GM12891 (cell line): ENCODE measurements around the gene CHMP6.
"Not testable (repeated sequence)": the region's sequence is repeated elsewhere in the genome, so short reads cannot be mapped to it uniquely, and the experiment has no call there.

Experiments
- DNase-seq: peaks from one replicate; pipeline ENCODE4 v3.0.0; 2011; ENCODE audit warnings: low spot score; ENCODE audit not compliant: insufficient read length
- FAIRE-seq: peaks from 2 replicates; lab custom pipeline; 2011; peaks lifted over from hg19 to GRCh38; lab: Jason Lieb, UNC
- PAX5 ChIP-seq: IDR thresholded peaks from 2 replicates; pipeline ENCODE4 v1.6.1; 2011; ENCODE audit warnings: low read length, moderate library complexity, mild to moderate bottlenecking; ENCODE audit not compliant: insufficient read depth, severe bottlenecking
- POLR2A ChIP-seq: IDR thresholded peaks from 2 replicates; pipeline ENCODE4 v1.6.1; 2011; ENCODE audit warnings: low read depth, low read length, control low read depth
- POLR2AphosphoS5 ChIP-seq: IDR thresholded peaks from 2 replicates; pipeline ENCODE4 v1.6.1; 2011; ENCODE audit warnings: low read depth, low read length, control low read depth
- POU2F2 ChIP-seq: IDR thresholded peaks from 2 replicates; pipeline ENCODE4 v1.6.1; 2011; ENCODE audit warnings: low read depth, mild to moderate bottlenecking, control low read depth, low read length, moderate library complexity
- SPI1 ChIP-seq: IDR thresholded peaks from 2 replicates; pipeline ENCODE4 v1.6.1; 2011; ENCODE audit warnings: low read depth, low read length, control low read depth
- TAF1 ChIP-seq: IDR thresholded peaks from 2 replicates; pipeline ENCODE4 v1.6.1; 2011; ENCODE audit warnings: low read depth, low read length, control low read depth

The CHMP6 gene

DNA sequence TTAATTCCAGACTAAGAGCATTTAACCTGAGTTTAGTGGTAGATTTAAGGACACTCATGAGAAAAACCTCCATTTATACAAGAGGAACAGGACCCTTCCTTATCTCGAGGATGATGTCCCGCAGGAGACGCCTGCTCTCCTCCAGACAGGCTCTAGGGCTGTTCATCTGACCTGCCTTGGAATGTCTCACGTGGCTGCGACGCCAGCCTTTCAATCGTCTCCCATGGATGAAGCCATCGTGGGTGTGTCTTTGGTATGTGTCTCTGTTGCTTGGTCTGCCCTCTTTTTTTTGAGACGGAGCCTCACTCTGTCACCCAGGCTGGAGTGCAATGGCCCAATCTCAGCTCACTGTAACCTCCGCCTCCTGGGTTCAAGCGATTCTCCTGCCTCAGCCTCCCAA lies 16.5 kb downstream of the CHMP6 start:
- DNase-seq (no peak), FAIRE-seq (no peak)
- TF ChIP-seq PAX5 (no peak), POLR2A (no peak), POLR2AphosphoS5 (no peak), POU2F2 (no peak), TAF1 (no peak), SPI1 (no peak)

DNA sequence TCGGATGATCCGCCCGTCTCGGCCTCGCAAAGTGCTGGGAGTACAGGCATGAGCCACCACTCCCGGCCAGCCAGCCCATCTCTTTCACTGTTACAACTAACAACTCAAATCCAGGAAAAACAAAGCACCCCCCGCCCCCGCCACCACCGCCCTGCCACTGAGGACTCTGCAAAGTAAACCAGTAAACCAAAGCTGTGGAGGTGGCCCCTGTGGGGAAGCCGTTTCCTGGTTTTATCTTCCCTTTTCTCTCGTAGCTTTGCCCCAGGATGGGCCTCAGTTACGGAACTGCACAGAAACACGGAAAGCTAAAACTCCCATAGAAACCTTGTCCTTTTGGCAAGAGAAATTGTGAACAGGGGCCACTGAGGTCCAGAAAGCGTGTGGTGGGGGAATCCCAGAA lies 17.5 kb downstream of the CHMP6 start:
- FAIRE-seq (no peak), DNase-seq (peak; percentile 1)
- no peak for TF ChIP-seq POLR2AphosphoS5
- TF ChIP-seq POLR2A: no peak
- no peak for TF ChIP-seq PAX5
- TF ChIP-seq TAF1: no peak
- no peak for TF ChIP-seq SPI1
- no peak for TF ChIP-seq POU2F2

DNA sequence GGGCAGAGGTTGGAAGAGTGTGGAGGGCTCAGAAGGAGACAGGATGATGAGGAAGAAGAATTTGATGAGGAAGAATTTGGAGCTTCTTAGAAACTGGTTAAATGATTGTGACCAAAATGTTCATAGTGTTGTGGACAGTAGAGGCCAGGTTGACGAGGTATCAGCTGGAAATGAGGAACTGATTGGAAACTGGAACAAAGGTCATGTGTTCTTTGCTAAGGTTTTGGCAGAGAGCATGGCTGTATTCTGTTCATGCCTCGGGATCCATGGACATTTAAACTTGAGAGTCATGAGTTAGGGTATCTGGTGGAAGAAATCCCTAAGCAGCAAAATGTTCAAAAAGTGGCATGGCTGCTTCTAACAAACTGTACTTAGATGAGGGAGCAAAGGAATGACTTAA lies 19.3 kb downstream of the CHMP6 start:
- FAIRE-seq: no peak
- no peak for DNase-seq
- no peak for TF ChIP-seq POLR2AphosphoS5
- no peak for TF ChIP-seq SPI1
- no peak for TF ChIP-seq TAF1
- TF ChIP-seq POLR2A: no peak
- no peak for TF ChIP-seq PAX5
- no peak for TF ChIP-seq POU2F2

DNA sequence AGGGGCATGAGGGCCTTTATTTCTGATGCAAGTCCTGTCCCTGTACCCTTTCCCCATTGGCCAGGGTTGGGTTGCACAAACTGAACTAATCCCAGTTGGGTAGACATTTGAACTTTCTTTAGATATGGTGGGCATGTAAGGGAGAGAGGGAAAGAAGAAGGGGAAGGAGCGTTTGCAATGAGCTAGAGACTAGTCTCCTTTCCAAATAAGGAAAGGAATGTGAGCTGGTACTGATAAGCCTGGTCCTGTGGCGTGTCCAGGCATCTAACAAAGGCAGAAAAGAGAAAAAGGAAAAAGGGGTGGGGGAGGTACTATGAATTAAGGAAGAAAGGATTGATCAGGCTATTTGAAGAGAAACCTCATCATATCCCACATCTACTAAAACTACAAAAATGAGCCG lies 20.3 kb downstream of the CHMP6 start:
- DNase-seq: no peak
- FAIRE-seq: no peak
- TF ChIP-seq TAF1 (no peak), PAX5 (no peak), POU2F2 (no peak), POLR2AphosphoS5 (no peak), SPI1 (no peak), POLR2A (no peak)

DNA sequence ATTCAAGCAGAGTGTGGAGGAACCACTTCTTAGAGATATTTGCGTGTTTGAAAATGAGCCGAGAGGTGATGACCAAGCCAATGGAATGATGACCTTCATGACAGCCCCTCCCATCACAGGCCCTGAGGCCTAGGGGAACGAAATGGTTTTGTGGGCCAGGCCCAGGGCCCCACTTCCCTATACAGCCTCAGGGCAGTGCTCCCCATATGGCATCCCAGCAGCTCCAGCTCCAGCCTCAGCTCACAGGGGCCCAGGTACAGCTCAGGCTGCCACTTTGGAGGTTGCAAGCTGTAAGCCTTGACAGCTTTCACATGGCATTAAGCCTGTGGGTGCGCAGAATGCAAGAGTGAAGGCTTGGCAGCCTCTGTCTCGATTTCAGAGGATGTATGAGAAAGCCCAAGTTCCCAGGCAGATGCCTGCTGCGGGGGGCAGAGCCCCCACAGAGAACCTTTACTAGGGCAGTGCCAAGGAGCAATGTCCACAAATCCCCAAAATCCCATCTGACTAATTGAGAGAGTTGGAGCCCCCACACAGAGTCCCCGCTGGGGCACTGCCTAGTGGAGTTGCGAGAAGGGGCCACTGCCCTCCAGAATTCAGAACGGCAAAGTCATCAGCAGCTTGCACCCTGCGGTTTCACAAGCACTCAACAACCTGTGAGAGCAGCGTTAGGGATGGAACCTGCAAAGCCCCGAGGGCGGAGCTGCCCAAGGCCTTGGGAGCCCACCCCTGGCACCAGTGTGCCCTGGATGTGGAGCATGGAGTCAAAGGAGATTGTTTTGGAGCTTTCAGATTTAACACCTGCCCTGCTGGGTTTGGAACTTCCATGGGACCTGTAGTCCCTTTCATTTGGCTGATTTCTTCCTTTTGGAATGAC lies 21.2 kb downstream of the CHMP6 start:
- no peak for DNase-seq
- FAIRE-seq: no peak
- TF ChIP-seq POLR2AphosphoS5 (no peak), POLR2A (no peak)

DNA sequence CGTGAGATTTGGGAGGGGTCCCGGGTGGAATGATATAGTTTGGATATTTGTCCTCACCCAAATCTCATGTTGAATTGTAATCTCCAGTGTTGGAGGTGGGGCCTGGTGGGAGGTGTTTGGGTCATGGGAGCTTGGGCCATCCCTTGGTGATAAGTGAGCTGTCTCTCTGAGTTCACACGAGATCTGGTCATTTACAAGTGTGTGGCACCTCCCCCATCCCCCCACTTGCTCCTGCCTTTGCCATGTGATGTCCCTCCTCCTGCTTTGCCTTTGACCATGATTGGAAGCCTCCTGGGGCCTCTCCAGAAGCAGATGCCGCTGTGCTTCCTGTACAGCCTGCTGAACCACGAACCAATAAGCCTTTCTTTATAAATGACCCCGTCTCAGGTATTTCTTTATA lies 22.0 kb downstream of the CHMP6 start:
- no peak for FAIRE-seq
- DNase-seq: no peak
- no peak for TF ChIP-seq POU2F2
- TF ChIP-seq SPI1: no peak
- TF ChIP-seq POLR2A: no peak
- no peak for TF ChIP-seq PAX5
- no peak for TF ChIP-seq POLR2AphosphoS5
- TF ChIP-seq TAF1: no peak

DNA sequence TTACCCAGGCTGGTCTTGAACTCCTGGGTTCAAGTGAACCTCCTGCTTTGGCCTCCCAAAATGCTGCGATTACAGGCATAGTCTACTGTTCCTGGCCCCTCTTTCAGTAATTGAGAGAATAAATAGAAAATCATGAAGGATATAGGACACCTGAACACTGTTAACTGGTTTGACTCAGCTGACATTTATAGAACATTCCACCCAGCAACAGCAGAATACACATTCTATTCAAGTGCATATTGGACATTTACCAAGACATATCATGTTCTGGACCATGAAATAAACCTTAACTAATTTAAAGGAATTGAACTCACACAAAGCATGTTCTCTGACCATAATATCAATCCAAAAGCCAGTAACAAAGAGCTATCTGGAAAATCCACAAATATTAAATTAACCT lies 23.5 kb downstream of the CHMP6 start:
- FAIRE-seq: no peak
- no peak for DNase-seq
- TF ChIP-seq POLR2AphosphoS5: no peak
- no peak for TF ChIP-seq POU2F2
- TF ChIP-seq SPI1: no peak
- no peak for TF ChIP-seq TAF1
- TF ChIP-seq POLR2A: no peak
- TF ChIP-seq PAX5: no peak

DNA sequence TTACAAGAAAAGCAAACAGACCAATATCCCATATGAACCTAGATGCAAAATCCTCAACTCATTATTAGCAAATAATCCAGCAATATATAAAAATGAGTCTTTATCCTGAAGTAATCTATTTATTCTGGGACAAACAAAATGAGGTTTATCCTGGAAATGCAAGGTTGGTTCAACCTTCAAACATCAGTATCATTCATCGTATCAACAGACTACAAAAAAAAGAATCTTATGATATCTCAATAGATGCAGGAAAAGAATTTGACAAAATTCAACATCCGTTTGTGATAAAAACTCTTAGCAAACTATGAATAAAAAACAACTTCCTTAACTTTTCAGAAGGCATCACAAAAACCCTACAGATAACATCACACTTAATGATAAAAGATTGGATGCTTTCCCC lies 24.9 kb downstream of the CHMP6 start:
- FAIRE-seq (no peak), DNase-seq (no peak)
- TF ChIP-seq SPI1 (no peak), POU2F2 (no peak), POLR2AphosphoS5 (no peak), POLR2A (no peak), PAX5 (no peak), TAF1 (no peak)

DNA sequence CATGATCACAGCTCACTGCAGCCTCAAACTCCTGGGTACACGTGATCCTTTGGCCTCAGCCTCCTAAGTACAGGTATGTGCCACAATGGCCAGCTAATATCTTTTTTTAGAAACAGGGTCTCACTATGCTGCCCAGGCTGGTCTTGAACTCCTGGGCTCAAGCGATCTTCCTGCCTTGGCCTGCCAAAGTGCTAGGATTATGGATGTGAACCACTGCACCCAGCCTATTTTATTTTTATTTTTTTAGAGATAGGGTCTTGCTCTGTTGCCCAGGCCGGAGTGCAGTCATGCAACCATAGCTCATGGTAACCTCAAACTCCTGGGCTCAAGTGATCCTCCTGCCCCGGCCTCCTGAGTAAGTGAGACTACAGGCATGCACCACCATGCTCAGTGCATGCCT lies 25.7 kb downstream of the CHMP6 start:
- not testable (repeated sequence) for FAIRE-seq, DNase-seq

DNA sequence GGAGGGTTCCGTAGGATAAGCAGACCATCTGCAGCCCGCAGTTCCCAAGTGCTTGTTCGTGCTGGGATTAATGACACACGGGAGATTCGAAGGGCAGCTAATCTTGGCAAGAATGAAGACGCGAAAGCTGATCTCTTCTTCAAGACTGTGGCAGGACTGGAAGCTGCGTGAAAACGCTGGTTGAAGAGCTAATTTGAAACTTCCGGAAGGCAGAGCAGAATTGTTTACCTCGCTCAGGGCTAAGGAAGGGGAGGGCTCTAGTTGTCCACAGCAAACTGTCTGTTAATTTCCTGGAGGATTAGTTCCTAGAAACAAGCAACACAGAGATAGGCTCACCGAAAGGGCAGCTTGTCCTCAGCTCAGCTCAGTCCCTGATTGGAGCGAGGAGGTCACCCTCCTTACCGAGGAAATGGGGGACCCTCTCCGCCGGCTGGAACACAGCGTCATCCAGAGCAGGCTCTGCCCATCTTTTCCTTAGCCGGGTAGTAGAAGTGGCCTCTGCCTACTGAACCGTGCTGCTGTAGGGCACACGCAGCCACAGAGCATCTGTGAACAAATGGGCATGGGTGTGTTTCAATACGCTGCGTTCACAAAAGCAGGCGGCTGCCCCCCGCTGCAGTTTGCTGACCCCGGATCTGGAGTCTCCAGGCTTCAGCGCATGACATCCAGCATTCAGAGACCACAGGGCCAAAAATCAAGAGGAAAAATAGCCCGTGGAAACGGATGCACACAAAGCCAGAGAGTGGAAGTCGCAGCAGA lies 26.6 kb downstream of the CHMP6 start:
- TF ChIP-seq POLR2AphosphoS5 (no peak), POU2F2 (no peak), PAX5 (no peak), SPI1 (no peak), POLR2A (no peak), TAF1 (no peak)
- FAIRE-seq (peak; percentile 87), DNase-seq (peak; percentile 29)
